GM19438 (cell line): ENCODE results near the gene NOC2L.

Experiments
- ATAC-seq: cut with Tn5 transposase; IDR thresholded peaks from one replicate; pipeline ENCODE4 v1.9.1; 2021; ENCODE audit warnings: low read depth; ENCODE audit not compliant: unreplicated experiment

The NOC2L gene

DNA sequence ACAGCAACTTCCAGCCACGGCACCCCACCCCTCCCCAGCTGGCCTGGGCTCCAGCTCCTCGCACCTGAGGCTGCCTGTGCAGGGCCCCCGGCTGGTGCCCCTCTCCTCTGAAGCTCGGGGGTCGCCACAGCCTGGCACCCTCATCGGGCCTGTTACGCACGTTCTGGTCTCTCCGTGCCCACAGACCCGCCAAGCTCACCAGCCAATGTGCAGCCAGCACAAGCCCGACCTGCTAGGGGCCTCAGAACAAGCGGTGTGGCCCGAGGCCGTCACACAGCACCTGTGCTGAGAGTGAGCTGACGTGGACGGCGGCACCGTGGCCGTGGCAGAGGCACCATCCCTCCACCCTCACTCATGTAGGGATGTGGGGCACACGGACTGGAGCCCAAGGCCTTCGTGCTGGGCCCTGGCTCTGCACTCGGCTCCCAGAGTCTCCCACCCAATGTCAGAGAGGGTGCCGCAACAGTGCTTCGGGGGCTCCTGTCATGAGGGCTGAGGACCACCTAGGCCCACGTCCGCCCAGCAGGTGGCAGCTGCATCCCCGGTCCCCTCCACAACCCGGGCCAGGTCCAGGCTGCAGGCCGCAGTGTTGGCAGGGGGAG, 39.7 kb downstream of the NOC2L start:
- no peak for ATAC-seq

DNA sequence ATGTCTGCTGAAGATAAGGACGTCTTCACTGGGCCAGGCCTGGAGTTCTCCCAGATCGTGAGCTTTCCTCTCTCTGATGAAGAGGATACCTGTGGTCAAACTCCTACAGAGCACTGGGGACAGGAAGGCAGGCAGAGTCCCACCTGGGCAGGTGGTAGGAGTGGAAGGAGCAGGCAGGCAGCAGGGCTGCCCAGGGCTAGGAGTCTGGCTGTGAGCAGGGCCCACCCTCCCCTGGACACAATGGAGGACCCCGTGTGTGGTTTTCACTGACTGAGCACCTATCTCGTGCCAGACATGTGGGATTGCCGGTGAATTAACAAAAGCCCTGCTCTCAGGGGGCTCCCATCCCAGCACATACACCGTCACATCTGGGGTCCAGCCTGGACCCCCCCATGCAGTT, 40.2 kb downstream of the NOC2L start:
- no peak for ATAC-seq

DNA sequence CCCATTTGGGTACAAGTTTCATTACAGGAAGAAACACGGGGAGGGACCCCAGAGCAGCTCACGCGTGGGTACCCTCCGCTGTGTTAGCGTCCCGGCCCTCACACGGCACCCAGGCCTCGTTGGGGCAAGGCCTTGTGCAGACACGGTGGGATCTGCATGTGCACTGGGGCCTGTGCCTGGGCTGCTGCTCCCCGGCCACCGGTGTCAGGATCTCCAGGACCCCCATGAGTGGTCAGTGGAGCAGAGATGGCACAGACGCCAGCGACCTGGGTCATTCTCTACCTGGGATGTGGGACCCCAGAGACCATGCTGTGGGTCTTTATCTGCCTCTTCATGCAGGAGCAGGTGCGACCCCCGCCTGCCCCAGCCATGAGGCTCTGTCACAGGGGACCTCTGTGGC, 40.7 kb downstream of the NOC2L start:
- ATAC-seq: no peak

GRCh38 chr1:917466-918091, 41.5 kb downstream of the NOC2L start:
- no peak for ATAC-seq

- no peak for ATAC-seq
Observed at GRCh38 chr1:917076-917459, 42.0 kb downstream of the NOC2L start.

DNA sequence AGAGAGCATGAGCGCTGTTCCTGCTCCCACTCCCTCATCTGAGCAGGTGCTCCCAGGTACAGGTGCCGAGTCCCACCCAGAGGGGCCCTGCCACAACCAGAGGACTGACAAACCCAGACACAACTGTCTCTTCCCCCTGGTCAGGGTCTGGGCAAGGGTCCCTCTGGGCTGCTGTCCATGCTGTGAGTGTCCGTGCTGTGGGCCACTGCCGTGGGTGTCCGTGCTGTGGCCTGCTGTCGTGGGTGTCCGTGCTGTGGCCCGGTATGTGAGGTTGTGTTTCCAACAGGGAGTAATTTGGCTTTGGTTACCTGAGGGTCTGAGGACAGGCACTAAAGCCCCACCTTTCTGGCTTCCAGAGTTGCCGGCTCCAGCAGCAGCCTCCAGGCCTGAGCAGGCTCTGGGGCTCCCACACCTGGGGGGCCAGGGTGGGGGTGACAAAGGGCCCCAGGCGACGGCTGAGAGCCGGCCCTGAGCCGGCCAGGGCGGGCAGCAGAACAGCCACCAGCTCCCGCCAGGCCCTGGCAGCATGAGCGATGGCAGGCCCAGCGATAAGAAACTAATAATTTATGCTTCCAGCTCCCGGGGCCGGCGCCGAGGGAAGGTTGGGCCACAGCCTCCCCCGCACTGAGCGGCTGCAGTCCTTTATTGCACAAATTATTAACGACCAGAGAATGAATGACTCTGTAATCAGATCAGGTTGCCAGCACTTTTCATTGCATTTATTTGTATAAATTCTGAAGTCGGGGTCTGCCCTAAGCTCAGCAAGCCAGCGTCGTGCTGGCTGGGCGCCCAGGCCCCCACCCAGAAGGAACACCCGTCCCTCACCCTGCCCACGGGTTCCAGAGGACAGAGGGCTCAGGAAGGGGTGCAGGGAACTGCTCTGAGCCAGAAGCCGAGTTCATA, 42.6 kb downstream of the NOC2L start:
- no peak for ATAC-seq

DNA sequence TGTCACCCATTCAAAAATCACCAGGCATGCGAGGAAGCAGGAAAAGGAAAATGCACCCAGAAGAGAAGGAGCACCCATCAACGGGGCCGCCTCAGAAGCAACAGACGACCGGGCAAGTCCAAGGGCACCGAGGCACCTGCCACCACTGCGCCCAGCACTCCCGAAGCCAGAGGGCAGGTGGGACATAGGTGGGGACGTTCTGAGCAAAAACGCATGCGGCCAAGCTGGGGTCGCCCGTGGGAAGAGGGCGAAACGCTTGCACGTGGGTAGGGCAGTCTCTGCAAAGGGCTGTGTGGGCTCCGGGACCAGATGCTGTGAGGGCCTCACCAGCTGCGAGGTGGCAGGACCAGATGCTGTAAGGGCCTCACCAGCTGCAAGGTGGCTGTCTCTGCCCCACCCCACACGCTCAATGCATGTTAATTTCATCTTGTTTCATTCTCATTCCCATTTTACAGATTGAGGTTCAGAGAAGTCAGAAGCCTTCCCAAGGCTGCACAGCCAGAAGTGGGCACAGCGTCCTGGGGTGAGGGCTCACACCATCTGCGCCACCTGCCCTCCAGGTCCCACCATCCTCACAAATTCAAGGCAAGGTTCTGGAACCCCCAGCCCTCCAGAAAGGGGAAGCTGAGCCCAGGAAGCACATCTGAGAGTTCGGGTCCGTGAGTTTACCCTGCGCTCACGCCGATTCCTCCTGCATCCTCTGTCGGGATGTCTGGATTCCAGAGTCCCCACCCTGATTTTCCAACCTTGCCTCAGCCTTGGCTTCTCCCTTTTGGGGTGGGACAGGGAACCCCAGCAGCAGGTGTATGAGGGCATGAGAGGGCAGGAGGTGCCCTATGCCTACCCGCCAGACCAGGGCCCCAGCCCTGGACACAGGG, 43.5 kb downstream of the NOC2L start:
- no peak for ATAC-seq

GRCh38 chr1:914891-915280, 44.2 kb downstream of the NOC2L start:
- no peak for ATAC-seq

DNA sequence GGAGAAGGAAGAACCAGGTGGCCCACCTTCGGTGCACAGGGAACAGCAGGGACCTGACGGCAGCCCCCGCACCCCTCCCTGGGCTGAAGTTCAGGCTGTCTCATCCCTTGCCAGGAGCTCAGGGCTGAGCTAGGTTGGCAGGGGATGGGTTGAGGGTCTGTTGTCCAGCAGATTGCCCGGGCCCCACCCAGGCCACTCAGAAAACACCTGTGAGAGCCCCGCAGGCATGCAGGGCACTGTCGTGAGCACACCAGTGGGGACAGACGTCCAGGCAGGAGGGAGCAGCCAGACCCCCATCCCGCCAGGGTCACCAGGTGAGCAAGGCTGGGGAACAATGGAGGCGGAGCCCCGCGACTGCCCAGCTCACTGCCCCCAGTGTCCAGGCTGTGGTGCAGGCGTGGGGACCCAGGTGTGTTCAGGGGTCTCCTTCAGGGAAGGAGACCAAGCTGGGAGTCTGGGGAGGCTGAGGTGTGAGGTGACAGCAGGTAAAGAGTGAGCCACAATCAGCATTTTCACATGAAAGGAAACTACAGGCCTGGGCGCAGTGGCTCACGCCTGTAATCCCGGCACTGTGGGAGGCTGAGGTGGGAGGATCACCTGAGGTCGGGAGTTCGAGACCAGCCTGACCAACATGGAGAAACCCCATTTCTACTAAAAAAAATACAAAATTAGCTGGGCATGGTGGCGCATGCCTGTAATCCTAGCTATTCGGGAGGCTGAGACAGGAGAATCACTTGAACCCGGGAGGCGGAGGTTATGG, 44.7 kb downstream of the NOC2L start:
- ATAC-seq: no peak

DNA sequence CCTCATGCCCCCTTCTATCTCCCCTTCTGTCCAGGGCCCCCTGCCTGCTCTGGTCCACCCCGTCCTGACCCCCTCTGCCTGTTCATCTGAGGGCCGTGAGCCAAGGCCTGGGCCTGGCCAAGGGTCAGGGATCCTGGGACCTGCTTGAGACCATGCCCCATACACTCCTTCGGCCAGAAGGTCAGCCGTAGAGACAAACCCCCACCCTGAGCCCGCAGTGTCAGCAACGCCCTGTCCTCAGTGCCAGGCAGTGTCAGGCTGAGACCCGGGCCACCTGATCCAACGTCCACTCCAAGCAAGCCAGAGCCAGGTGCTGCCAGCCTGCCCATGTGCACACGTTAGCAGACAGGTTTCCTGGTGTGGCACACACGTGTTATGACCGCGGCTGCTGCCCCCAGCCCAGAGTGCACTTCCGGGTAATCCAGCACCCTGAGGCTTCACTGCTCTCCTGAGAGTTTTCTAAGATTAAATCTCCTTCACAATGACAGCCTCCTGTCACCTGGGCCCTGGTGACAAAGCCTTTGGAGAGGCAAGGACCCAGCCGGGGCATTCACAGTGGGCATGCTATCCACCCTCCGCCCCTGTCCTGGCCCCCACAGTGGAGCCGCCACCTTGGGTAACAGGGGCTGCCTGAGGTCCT, 45.4 kb downstream of the NOC2L start:
- ATAC-seq: no peak

- no peak for ATAC-seq
Observed at GRCh38 chr1:912740-913301, 46.2 kb downstream of the NOC2L start.

- ATAC-seq: no peak
Observed at GRCh38 chr1:911875-912739, 46.9 kb downstream of the NOC2L start.

GRCh38 chr1:910881-911721, 48.0 kb downstream of the NOC2L start:
- ATAC-seq: no peak

DNA sequence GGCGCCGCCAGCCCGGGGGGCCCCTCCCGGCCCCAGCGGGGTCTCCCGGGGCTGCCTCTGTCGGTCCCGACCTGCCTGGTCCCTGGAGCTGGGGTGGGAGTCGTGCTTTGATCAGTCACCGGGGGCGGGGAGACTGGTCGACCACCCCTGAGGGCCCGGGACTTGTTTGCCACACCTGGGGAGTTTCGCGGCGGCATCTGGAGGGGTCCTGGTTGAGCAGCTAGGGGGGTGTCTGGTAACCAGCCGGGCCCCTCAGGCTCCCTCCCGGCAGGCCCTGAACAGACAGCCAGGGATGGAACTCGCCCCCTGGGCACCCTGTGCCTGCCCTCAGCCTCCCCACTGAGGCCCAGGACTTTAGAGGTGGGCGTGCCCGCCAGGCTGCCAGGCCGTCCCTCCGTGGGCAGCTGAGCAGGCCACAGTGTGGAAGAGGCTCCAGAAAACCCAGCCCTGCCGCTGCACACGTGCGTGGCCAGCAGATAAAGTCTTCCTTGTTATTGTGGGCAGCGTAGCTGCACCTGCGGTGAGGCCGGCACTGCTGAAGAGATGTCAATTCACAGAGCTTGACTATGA, 48.7 kb downstream of the NOC2L start:
- ATAC-seq: no peak

- no peak for ATAC-seq
Observed at GRCh38 chr1:909861-910310, 49.2 kb downstream of the NOC2L start.

GRCh38 chr1:908661-909060, 50.4 kb downstream of the NOC2L start:
- ATAC-seq: no peak
